PC-3 (cell line): ENCODE results near the gene SLC17A2.

Experiments
- EZH2 ChIP-seq: fragments of 300-600 bp; sonication (generic); IDR thresholded peaks from one replicate; pipeline ENCODE4 v1.6.1; 2017; ENCODE audit warnings: antibody characterized with exemption, mild to moderate bottlenecking, low read length; ENCODE audit not compliant: unreplicated experiment
- TF ChIP-seq, protein P1 (sequence below): fragments of 300-600 bp; sonication (generic); conservative IDR thresholded peaks from 2 replicates; pipeline ENCODE4 v1.5.1; 2017; ENCODE audit warnings: antibody characterized with exemption, low read depth, mild to moderate bottlenecking, low read length

DNA sequence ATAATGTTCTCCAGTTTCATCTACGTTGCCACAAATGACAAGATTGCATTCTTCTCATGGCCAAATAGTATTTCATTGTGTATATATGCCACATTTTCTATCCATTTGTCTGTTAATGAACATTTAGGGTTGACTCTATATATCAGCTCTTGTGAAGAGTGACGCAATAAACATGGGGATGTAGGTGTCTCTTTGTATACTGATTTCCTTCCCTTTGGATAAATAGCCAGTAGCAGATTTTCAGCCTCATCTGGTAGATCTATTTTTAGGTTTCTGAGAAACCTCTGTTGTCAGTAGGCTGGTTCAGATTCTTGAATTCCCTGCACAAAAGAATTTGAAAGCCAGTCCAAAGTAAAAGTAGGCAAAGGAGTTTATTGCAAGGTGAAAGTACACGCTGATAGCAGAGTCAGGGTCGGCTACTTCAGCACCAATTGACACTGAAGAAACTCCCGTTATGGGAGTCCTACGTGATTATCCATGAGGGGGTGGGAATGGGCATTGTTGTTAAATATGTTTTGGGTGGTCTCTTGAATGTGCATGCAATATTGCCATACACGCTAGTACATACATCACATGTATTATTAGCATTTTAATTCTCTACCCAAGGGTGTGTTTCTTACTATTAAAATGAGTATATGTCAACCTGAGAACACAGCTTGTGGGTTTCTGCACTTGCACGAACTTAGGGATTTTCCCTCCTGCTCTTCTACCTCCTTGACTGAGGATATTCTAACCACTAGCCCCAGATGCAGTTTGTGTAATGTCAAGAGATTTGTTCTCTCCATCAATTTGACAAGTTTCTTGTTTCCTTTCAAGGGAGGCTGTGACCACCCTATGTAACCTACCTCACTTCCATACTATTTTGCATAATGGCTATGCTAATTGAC, 14.4 kb upstream of the SLC17A2 start:
- TF ChIP-seq, protein P1, sequence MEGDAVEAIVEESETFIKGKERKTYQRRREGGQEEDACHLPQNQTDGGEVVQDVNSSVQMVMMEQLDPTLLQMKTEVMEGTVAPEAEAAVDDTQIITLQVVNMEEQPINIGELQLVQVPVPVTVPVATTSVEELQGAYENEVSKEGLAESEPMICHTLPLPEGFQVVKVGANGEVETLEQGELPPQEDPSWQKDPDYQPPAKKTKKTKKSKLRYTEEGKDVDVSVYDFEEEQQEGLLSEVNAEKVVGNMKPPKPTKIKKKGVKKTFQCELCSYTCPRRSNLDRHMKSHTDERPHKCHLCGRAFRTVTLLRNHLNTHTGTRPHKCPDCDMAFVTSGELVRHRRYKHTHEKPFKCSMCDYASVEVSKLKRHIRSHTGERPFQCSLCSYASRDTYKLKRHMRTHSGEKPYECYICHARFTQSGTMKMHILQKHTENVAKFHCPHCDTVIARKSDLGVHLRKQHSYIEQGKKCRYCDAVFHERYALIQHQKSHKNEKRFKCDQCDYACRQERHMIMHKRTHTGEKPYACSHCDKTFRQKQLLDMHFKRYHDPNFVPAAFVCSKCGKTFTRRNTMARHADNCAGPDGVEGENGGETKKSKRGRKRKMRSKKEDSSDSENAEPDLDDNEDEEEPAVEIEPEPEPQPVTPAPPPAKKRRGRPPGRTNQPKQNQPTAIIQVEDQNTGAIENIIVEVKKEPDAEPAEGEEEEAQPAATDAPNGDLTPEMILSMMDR, result no peak
- no peak for TF ChIP-seq EZH2
